Osteoblast (primary cell): ENCODE data around the gene SVEP1. TPM values are rescaled to one million over a fixed set of nuclear protein-coding genes. Genes with fewer than 3 reads are reported as not detected.

Experiments
- DNase-seq: peaks from one replicate; pipeline ENCODE4 v3.0.0; 2011; ENCODE audit warnings: low spot score, mixed read lengths; ENCODE audit not compliant: insufficient read length; ENCODE audit errors: missing footprints
- H2AFZ ChIP-seq: 2 replicates; pipeline ENCODE4 v1.6.0; 2011; ENCODE audit warnings: mild to moderate bottlenecking, low read length
- H3K27ac ChIP-seq: 2 replicates; pipeline ENCODE4 v1.5.1; 2011; ENCODE audit warnings: mild to moderate bottlenecking, low read depth, low read length, moderate library complexity
- H3K27me3 ChIP-seq: 2 replicates; pipeline ENCODE4 v1.6.0; 2012; ENCODE audit warnings: mild to moderate bottlenecking, control low read depth, inconsistent platforms, low read length, moderate library complexity; ENCODE audit not compliant: insufficient read depth
- H3K36me3 ChIP-seq: 2 replicates; pipeline ENCODE4 v1.5.1; 2011; ENCODE audit warnings: mild to moderate bottlenecking, low read length, control low read depth, moderate library complexity; ENCODE audit not compliant: insufficient read depth
- H3K4me1 ChIP-seq: 2 replicates; pipeline ENCODE4 v1.5.1; 2011; ENCODE audit warnings: mild to moderate bottlenecking, low read length, control low read depth, moderate library complexity; ENCODE audit not compliant: insufficient read depth
- H3K4me2 ChIP-seq: 2 replicates; pipeline ENCODE4 v1.6.0; 2011; ENCODE audit warnings: mild to moderate bottlenecking, low read length; ENCODE audit not compliant: insufficient read depth
- H3K4me3 ChIP-seq: fragments of 200-600 bp; sonication (generic); 3 replicates; pipeline ENCODE4 v1.5.1; 2012; ENCODE audit warnings: mild to moderate bottlenecking, low read length, inconsistent platforms; ENCODE audit not compliant: insufficient read depth
- H3K79me2 ChIP-seq: 2 replicates; pipeline ENCODE4 v1.6.0; 2012; ENCODE audit warnings: mild to moderate bottlenecking, low read length, control low read depth, inconsistent platforms; ENCODE audit not compliant: insufficient read depth
- H3K9me3 ChIP-seq: 2 replicates; pipeline ENCODE4 v1.5.1; 2011; ENCODE audit warnings: low read depth, low read length, control low read depth
- H4K20me1 ChIP-seq: 2 replicates; pipeline ENCODE4 v1.6.0; 2012; ENCODE audit warnings: mild to moderate bottlenecking, low read length, control low read depth; ENCODE audit not compliant: insufficient read depth
- CTCF ChIP-seq: IDR thresholded peaks from 2 replicates; pipeline ENCODE4 v1.5.1; 2011; ENCODE audit warnings: mild to moderate bottlenecking, low read depth, low read length, moderate library complexity; ENCODE audit errors: extremely low read depth
- total RNA-seq: library from RNA; depleted of rRNA; stranded (reverse); fragments of >200 nt; gene quantifications from 2 replicates; pipeline ENCODE4 v1.2.3, GENCODE V29; 2012

Gene SVEP1
- total RNA-seq, 1 donor = 37.6 TPM

GRCh38 chr9:110575169-110575568, 4.4 kb downstream of the SVEP1 start:
- DNase-seq = peak; percentile 68
- Histone ChIP-seq H3K4me3 (peak overlapping the region; percentile 54), H3K36me3 (peaks cover 14% of the 10 kb centered on the region), H3K79me2 (peaks cover 59% of the 10 kb centered on the region), H4K20me1 (peaks cover 5% of the 10 kb centered on the region), H3K27me3 (no peaks in the 10 kb centered on the region), H3K4me1 (peaks cover 17% of the 10 kb centered on the region), H2AFZ (peak overlapping the region; percentile 26), H3K9me3 (no peaks in the 10 kb centered on the region), H3K4me2 (peak overlapping the region; percentile 82), H3K27ac (no peak overlapping the region)
- TF ChIP-seq CTCF = no peak

GRCh38 chr9:110573305-110573704, 6.2 kb downstream of the SVEP1 start:
- H3K4me3 ChIP-seq = no peak overlapping the region
- H3K9me3 ChIP-seq = no peaks in the 10 kb centered on the region
- no peaks in the 10 kb centered on the region for H3K27me3 ChIP-seq
- peaks cover 13% of the 10 kb centered on the region for H3K4me1 ChIP-seq
- H3K4me2 ChIP-seq = no peak overlapping the region
- TF ChIP-seq CTCF = no peak
- peaks cover 41% of the 10 kb centered on the region for H3K79me2 ChIP-seq
- H3K27ac ChIP-seq = no peak overlapping the region
- H2AFZ ChIP-seq = no peak overlapping the region
- no peak for DNase-seq
- peaks cover 5% of the 10 kb centered on the region for H4K20me1 ChIP-seq
- H3K36me3 ChIP-seq = peaks cover 14% of the 10 kb centered on the region

GRCh38 chr9:110571801-110572483, 7.6 kb downstream of the SVEP1 start:
- no peaks in the 10 kb centered on the region for H3K27me3 ChIP-seq
- no peak overlapping the region for H3K4me2 ChIP-seq
- H3K4me1 ChIP-seq = peaks cover 13% of the 10 kb centered on the region
- DNase-seq = peak; percentile 54
- TF ChIP-seq CTCF = no peak
- H3K9me3 ChIP-seq = no peaks in the 10 kb centered on the region
- peaks cover 33% of the 10 kb centered on the region for H3K79me2 ChIP-seq
- H2AFZ ChIP-seq = no peak overlapping the region
- no peak overlapping the region for H3K4me3 ChIP-seq
- H4K20me1 ChIP-seq = peaks cover 12% of the 10 kb centered on the region
- no peak overlapping the region for H3K27ac ChIP-seq
- peaks cover 22% of the 10 kb centered on the region for H3K36me3 ChIP-seq

- Histone ChIP-seq H3K36me3 (peaks cover 19% of the 10 kb centered on the region), H2AFZ (no peak overlapping the region)
Observed at GRCh38 chr9:110566156-110566555, 13.4 kb downstream of the SVEP1 start.

More at GRCh38 chr9:110566156-110566555, 13.4 kb downstream of the SVEP1 start:
- no peak for TF ChIP-seq CTCF
- Histone ChIP-seq H3K27ac (no peak overlapping the region), H3K4me2 (no peak overlapping the region), H3K27me3 (no peaks in the 10 kb centered on the region), H3K4me3 (no peak overlapping the region), H3K4me1 (no peaks in the 10 kb centered on the region), H4K20me1 (peaks cover 11% of the 10 kb centered on the region), H3K9me3 (no peaks in the 10 kb centered on the region), H3K79me2 (peaks cover 6% of the 10 kb centered on the region)
- DNase-seq = no peak
